DMS114 treated with DMSO at 0.1 percent for 48 hours (cell line): ENCODE measurements around the gene CALHM4.

ENCODE experiments used
- DNase-seq: peaks from one replicate; lab custom pipeline; 2025; ENCODE audit not compliant: unreplicated experiment; lab: John Stamatoyannopoulos, UW

The CALHM4 gene, protein sequence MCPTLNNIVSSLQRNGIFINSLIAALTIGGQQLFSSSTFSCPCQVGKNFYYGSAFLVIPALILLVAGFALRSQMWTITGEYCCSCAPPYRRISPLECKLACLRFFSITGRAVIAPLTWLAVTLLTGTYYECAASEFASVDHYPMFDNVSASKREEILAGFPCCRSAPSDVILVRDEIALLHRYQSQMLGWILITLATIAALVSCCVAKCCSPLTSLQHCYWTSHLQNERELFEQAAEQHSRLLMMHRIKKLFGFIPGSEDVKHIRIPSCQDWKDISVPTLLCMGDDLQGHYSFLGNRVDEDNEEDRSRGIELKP

GRCh38 chr6:116553451-116553850 is at the start of gene CALHM4:
CALHM4 (plus strand) TSS chr6:116553751; CDS start chr6:116553794, 43 bp downstream.
- DNase-seq: no peak

DNA sequence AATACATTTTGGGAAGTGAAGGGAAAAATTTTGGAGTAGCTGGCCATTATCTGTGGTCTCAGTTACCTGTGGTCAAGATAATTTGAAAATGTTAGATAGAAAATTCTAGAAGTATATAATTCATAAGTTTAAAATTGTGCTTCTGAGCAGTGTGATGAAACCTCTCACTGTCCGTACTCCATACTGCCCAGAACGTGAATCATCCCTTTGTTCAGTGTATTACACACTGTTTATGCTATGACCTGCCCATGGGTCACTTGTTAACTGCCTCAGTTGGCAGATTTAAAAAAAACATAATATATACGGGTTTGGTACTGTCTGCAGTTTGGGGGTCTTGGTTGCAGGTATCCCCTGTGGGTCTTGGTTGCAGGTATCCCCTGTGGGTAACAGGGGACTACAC is 46.2 kb upstream of the CALHM4 start:
- no peak for DNase-seq

- no peak for DNase-seq
Measured at GRCh38 chr6:116508527-116508926, 45.0 kb upstream of the CALHM4 start.

GRCh38 chr6:116511424-116512110 is 42.0 kb upstream of the CALHM4 start, which contains the start of gene CALHM5:
CALHM5 (plus strand) TSS chr6:116511639; CDS start chr6:116511697, 58 bp downstream.
- peak; percentile 64 for DNase-seq

GRCh38 chr6:116512111-116512559 is 41.4 kb upstream of the CALHM4 start:
- DNase-seq: no peak

GRCh38 chr6:116512734-116513133 is 40.8 kb upstream of the CALHM4 start:
- no peak for DNase-seq

DNA sequence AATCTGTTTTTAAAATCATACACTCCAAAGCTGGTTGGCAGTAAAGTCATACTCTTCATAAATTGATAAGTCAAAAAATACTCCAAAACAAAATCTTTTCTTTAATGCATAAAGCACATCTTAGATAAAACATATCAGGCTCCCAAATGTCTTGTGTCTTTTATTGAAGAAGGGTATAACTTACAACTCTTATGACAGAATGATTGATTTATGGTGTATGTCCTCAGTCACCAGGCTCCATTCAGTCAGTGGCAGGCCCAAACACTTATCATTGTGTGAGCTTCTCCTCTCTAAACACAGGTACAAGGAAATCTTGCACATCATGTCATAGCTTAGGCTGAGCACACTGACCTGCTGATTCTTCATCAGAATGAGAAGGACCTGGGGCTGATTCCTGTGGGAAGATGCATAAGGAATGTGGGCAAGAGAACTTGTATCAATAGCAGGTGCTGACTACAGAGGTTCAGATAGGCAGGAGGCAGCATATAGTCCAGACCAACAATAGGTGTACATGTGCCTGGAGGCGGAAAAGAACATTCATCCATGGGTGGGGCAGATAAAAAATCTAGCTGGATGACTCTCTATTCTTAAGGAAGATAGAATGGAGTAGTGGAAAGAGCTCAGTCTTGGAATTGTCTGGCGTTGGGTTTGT is 40.2 kb upstream of the CALHM4 start:
- peak; percentile 42 for DNase-seq

- DNase-seq: no peak
Measured at GRCh38 chr6:116514111-116514510, 39.4 kb upstream of the CALHM4 start.

DNA sequence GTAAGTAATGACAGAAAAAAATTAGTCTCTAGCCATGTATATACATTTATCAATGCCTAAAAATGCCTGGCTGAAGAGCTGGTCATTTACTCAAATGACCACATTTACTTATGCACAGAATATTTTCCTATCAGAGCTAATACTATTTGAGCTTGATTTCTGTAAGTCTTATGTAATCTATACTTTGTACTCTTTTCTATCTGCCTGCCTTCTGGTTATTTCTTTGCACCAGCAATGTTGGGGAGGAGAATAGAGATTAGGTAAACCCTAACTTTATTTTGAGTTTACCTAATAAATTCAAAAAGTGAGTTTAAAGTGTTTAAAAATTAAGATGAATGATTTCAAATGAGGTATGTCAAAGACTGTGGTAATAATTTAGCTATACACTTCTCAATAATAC is 38.4 kb upstream of the CALHM4 start:
- DNase-seq: no peak

DNA sequence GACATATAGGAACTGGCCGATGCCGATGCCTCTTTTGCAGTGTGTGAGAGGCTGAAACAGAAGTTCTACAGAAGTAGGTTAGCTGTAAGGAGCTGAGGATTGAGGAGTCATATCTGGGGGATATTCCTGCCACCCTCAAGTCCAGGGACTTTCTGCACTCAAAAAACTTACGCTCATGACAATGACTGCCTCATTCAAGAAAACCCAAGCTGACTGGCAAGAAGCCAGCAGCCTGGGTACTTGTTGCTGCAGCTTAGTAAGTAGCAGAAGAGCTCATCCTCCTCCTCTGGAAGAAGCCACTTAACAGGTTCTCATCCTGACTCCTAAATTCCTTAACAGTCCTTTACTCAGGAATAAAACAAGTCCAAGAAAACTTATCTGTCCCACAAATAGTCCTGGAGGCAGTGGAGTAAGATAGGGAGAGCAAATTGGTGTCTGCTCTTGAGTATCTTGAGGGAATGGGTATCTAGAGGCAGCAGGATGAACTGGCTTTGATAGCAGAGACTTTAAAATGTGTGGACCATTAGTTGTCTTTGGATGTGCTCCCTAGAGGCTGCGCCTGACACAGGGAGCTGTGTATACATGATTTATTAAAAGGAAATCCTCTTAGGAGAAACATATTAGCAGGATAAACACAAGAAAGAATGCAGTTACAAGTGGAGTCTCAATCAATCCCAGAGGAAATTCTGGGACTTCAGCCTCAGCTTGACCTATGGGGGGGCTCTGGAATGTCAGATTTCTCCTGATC is 34.8 kb upstream of the CALHM4 start:
- DNase-seq: no peak

- DNase-seq: no peak
Measured at GRCh38 chr6:116522896-116523295, 30.7 kb upstream of the CALHM4 start.

DNA sequence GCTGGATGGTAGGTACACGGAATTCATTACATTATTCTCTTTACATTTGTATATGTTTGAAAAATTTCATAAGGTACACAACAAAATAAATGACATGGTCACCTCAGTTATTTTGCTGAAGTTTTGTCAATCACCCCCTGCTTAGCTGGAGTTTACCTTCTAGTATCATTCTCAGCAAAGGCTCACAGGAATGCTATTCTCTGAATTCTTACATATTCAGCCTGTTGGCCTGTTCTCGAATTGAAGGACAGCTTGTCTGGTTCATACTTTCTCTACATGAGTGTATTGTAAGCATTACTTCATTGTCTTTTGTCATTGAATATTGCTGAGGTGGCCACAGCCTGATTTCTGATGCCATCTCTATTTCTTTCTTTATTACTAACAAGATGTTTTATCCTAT is 29.3 kb upstream of the CALHM4 start:
- no peak for DNase-seq

GRCh38 chr6:116528133-116528532 is 25.4 kb upstream of the CALHM4 start:
- DNase-seq: peak; percentile 41

GRCh38 chr6:116528780-116529179 is 24.8 kb upstream of the CALHM4 start:
- DNase-seq: no peak

- DNase-seq: no peak
Measured at GRCh38 chr6:116529466-116530290, 23.9 kb upstream of the CALHM4 start.

DNA sequence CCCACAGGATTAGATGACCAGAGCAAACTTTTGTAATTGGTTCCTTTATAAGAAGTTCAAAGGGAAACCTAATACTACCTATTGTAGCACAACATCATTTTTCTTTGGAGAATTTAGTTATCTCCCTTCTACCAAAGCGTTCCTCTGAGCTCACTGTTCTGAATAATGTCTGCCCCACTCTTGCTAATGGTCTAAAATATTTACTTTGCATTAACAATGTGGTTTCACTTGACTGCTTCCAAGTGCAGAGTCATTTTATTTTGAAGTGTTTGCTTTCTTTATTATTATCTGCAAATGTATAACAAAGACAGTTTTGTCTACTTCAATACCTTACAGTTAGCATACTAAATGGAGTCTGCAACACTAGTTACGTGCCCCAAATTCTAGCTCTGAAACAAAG is 23.1 kb upstream of the CALHM4 start:
- peak; percentile 60 for DNase-seq

DNA sequence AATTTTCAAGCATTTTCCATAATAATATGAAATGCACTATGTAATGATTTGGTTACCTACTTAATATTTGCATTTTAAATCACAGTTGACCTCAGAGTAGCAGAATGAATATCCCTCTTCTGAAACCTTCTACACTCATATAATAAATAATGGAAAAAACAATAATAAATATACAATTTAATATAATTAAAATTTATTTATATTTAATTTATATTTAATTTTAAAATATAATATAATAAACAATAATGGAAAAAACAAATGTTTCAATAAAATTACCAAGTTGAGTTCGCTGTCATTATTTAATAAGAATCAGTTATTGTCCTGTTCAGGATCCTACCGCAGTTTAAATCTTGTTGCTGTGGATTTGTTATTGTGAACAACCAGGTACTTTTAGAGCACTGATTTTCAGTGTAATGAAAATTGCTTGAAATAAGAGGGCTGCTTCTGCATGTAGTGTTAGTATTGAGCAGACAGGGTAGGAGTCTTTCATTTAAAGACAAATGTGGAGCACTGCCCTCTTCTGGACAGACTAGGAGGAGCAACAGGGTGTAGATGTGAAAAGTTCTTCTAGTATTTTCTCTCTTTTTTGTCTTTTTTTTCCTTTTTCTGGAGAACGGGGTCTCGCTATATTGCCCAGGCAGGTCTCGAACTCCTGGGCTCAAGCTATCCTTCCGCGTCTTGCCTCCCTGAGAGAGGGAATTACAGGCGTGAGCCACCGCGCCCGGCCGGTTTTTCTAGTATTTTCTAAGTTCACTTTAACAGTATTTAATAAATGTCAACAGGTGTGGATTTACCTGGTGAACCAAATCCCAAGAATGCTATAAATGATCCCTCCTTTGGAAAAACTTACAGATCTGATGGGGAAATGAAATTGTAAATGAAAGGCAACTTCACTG is 21.6 kb upstream of the CALHM4 start:
- peak; percentile 73 for DNase-seq

- peak; percentile 34 for DNase-seq
Measured at GRCh38 chr6:116533233-116533957, 20.2 kb upstream of the CALHM4 start.

DNA sequence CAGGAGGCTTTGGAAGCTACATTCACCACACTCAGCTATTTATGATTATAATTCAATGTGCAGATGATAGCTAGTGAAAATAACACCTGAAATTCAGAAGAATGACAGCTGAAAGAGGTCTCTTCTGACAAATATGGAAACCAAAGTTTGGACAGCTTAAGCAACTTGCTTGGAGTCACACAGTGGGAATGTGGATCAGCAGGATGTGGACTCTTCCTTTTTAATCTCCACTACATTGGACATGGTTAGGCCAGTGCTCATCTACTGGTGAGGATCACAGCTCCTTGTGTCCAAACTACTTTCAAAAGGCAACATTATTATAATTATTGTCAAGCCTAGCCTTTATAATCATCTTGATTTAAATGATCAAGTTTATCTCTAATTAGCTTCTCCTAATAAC is 18.4 kb upstream of the CALHM4 start:
- no peak for DNase-seq
